Measurements from ENCODE around the gene ALOX12. TPM values are rescaled to one million over a fixed set of nuclear protein-coding genes. Genes with fewer than 3 reads are reported as not detected.

ALOX12 gene
- total RNA-seq, 2 experiments from 2014 or later: not detected

Other genes starting within 250 kb of the ALOX12 start
- gene XAF1, start 240.0 kb upstream of the ALOX12 start, total RNA-seq: 10 to 100 TPM; 47.7 to 48.6 TPM
- gene FBXO39, start 219.8 kb upstream of the ALOX12 start, total RNA-seq: under 1 TPM; 0.19 to 0.27 TPM
- not detected for gene TEKT1, start 164.3 kb upstream of the ALOX12 start, total RNA-seq
- gene RNASEK, start 16.6 kb downstream of the ALOX12 start, total RNA-seq: 100 to 1,000 TPM; 112 to 145 TPM
- under 1 TPM; 0.27 to 0.46 TPM for gene BCL6B, start 27.0 kb downstream of the ALOX12 start, total RNA-seq
- 1 to 10 TPM; 8.3 to 9.6 TPM for gene SLC16A13, start 40.0 kb downstream of the ALOX12 start, total RNA-seq
- 1 to 10 TPM; 1.2 to 1.5 TPM for gene SLC16A11, start 48.0 kb downstream of the ALOX12 start, total RNA-seq
- gene CLEC10A, start 84.2 kb downstream of the ALOX12 start, total RNA-seq: not detected
- gene ASGR2, start 118.8 kb downstream of the ALOX12 start, total RNA-seq: not detected
- 1 to 10 TPM; 1.1 to 2.2 TPM for gene ASGR1, start 183.3 kb downstream of the ALOX12 start, total RNA-seq
- 10 to 100 TPM; 11.7 to 15.4 TPM for gene DLG4, start 223.8 kb downstream of the ALOX12 start, total RNA-seq
- gene ACADVL, start 223.9 kb downstream of the ALOX12 start, total RNA-seq: 100 to 1,000 TPM; 263 to 345 TPM
- gene DVL2, start 238.5 kb downstream of the ALOX12 start, total RNA-seq: 10 to 100 TPM; 49.1 to 53.3 TPM
- 10 to 100 TPM; 23.6 to 35.2 TPM for gene PHF23, start 243.4 kb downstream of the ALOX12 start, total RNA-seq
- 100 to 1,000 TPM; 123 to 162 TPM for gene GABARAP, start 246.4 kb downstream of the ALOX12 start, total RNA-seq

Measured in activated CD4-positive, alpha-beta T cell treated with anti-CD3 and anti-CD28 coated beads for 36 hours (primary cell).